Body of pancreas (tissue), 4 donors: ENCODE measurements around the gene ARHGEF40. TPM values are rescaled to one million over a fixed set of nuclear protein-coding genes. Genes with fewer than 3 reads are reported as not detected.

Source experiments
- ATAC-seq: fragments of 150-250 bp; one replicate; pipeline ENCODE4 v1.9.1; 2016
- DNase-seq, 4 donors: peaks; one replicate each; pipeline ENCODE4 v3.0.0-alpha.2; 2019
- H3K27ac ChIP-seq, 4 donors: fragments of 200-600 bp; sonication (generic); 1 replicate in 3 of 4; 2 replicates in 1 of 4; pipeline versions ENCODE4 v1.5.1 to v1.6.1; 2016 to 2019; ENCODE audit warnings: mild to moderate bottlenecking in 1 of 4, mixed read lengths in 1 of 4, moderate library complexity in 1 of 4
- H3K27me3 ChIP-seq, 2 donors: fragments of 200-600 bp; sonication (generic); one replicate each; pipeline ENCODE4 v1.6.0; 2016; ENCODE audit warnings: mild to moderate bottlenecking in 1 of 2
- H3K36me3 ChIP-seq, 2 donors: fragments of 200-600 bp; sonication (generic); replicated peaks in 1 of 2; 2 replicates each; pipeline ENCODE4 v1.5.1; 2016; ENCODE audit warnings: low read depth in 2 of 2; ENCODE audit not compliant: insufficient read depth in 1 of 2
- H3K4me1 ChIP-seq: fragments of 200-600 bp; sonication (generic); one replicate; pipeline ENCODE4 v1.6.0; 2016
- H3K4me3 ChIP-seq, 2 donors: fragments of 200-600 bp; sonication (generic); 1 replicate in 1 of 2; 2 replicates in 1 of 2; pipeline ENCODE4 v1.5.1; 2016 to 2019
- H3K9me3 ChIP-seq, 3 donors: fragments of 200-600 bp; sonication (generic); 1 replicate in 2 of 3; 2 replicates in 1 of 3; pipeline ENCODE4 v1.5.1; 2016
- CTCF ChIP-seq, 7 experiments: fragments of 450-650 bp in 4 of 7; fragments of 200-600 bp in 3 of 7; sonication (generic) in 3 of 7; IDR thresholded peaks; one replicate each; pipeline ENCODE4 v1.5.1; 2016 to 2019; ENCODE audit warnings: antibody characterized with exemption in 7 of 7
- POLR2A ChIP-seq, 3 donors: fragments of 450-650 bp; IDR thresholded peaks; one replicate each; pipeline ENCODE4 v1.6.1; 2016; ENCODE audit warnings: antibody characterized with exemption in 3 of 3, mild to moderate bottlenecking in 2 of 3
- WGBS, 2 donors: methylation state at CpG; one replicate each; pipeline ENCODE4 v1.1.5; 2017; 5-methylcytosine and 5-hydroxymethylcytosine counted together
- intact Hi-C: fragments of 100-400 bp; cut with DNase I; formaldehyde crosslinking; loops from one replicate; pipeline ENCODE4 v1.15.1; 2023
- total RNA-seq, 2 donors: library from RNA; depleted of rRNA; stranded (reverse); fragments of >200 nt; gene quantifications; one replicate each; pipeline ENCODE4 v1.1.0, GENCODE V29; 2016

The ARHGEF40 gene
- total RNA-seq, 2 donors from 2014 or later: 58.4 to 142 TPM

- H3K27ac ChIP-seq: no peak overlapping the region
- no peak for DNase-seq
- no peak overlapping the region for H3K4me3 ChIP-seq
- H3K36me3 ChIP-seq: no peaks in the 10 kb centered on the region
- no peak for TF ChIP-seq CTCF (IDR thresholded peaks at IDR 0.05)
- no peak for ATAC-seq
- 72 to 87% methylated on average over 4 of the region's 4 CpGs for WGBS, 2 donors
- H3K27me3 ChIP-seq: no peaks in the 10 kb centered on the region
- H3K9me3 ChIP-seq: no peaks in the 10 kb centered on the region
- H3K4me1 ChIP-seq: peaks cover 5% of the 10 kb centered on the region
- intact Hi-C loops: no loop called here
Observed at GRCh38 chr14:21033133-21033698, 36.9 kb upstream of the ARHGEF40 start.

GRCh38 chr14:21034707-21035106 lies 35.4 kb upstream of the ARHGEF40 start, which contains the start of gene RNASE13:
Gene RNASE13 (minus strand): TSS chr14:21034807. CDS start chr14:21034288, 519 bp downstream.
- Histone ChIP-seq H3K4me3 (no peak within 1 kb of the TSS), H3K4me1 (peaks cover 20% of the 10 kb centered on the region), H3K27ac (no peak within 1 kb of the TSS), H3K27me3 (no peaks in the 10 kb centered on the region), H3K9me3 (no peaks in the 10 kb centered on the region), H3K36me3 (no peaks in the 10 kb centered on the region)
- DNase-seq (no peak), ATAC-seq (no peak)
- TF ChIP-seq POLR2A (IDR thresholded peaks at IDR 0.05) (no peak), CTCF (IDR thresholded peaks at IDR 0.05) (no peak)
- WGBS, 2 donors: 71 to 76% methylated on average over 5 of the region's 5 CpGs
- intact Hi-C loops: no loop called here

GRCh38 chr14:21036751-21037150 lies 33.4 kb upstream of the ARHGEF40 start:
- DNase-seq (no peak), ATAC-seq (no peak)
- Histone ChIP-seq H3K27ac (no peak overlapping the region), H3K36me3 (no peaks in the 10 kb centered on the region), H3K9me3 (no peaks in the 10 kb centered on the region), H3K4me3 (no peak overlapping the region), H3K27me3 (no peaks in the 10 kb centered on the region), H3K4me1 (peaks cover 32% of the 10 kb centered on the region)
- 85 to 89% methylated on average over 6 to 7 of the region's 7 CpGs for WGBS, 2 donors
- TF ChIP-seq POLR2A (IDR thresholded peaks at IDR 0.05): no peak
- no peak for TF ChIP-seq CTCF (IDR thresholded peaks at IDR 0.05)
- intact Hi-C loops: no loop called here

GRCh38 chr14:21037156-21037555 lies 32.9 kb upstream of the ARHGEF40 start:
- ATAC-seq: no peak
- 78 to 91% methylated on average over 3 of the region's 3 CpGs for WGBS, 2 donors
- Histone ChIP-seq H3K27me3 (no peaks in the 10 kb centered on the region), H3K27ac (no peak overlapping the region), H3K9me3 (no peaks in the 10 kb centered on the region), H3K4me1 (peaks cover 34% of the 10 kb centered on the region), H3K4me3 (no peak overlapping the region), H3K36me3 (no peaks in the 10 kb centered on the region)
- no peak for DNase-seq
- TF ChIP-seq POLR2A (IDR thresholded peaks at IDR 0.05) (no peak), CTCF (IDR thresholded peaks at IDR 0.05) (no peak)
- intact Hi-C loops: no loop called here
